KOPT-K1 (cell line): ENCODE results near the gene L3MBTL4.

ENCODE experiments used
- H3K27ac ChIP-seq: fragments of 200-600 bp; sonication (generic); 2 replicates; pipeline ENCODE4 v1.5.1; 2016; ENCODE audit warnings: antibody characterized with exemption, mild to moderate bottlenecking, low read depth, low read length; ENCODE audit not compliant: poor library complexity, severe bottlenecking
- H3K36me3 ChIP-seq: fragments of 200-600 bp; sonication (generic); 2 replicates; pipeline ENCODE4 v1.5.1; 2017; ENCODE audit warnings: antibody characterized with exemption, mild to moderate bottlenecking, low read length, moderate library complexity; ENCODE audit not compliant: insufficient read depth
- H3K9me3 ChIP-seq: fragments of 200-600 bp; sonication (generic); 2 replicates; pipeline ENCODE4 v1.5.1; 2017; ENCODE audit warnings: antibody characterized with exemption, low read length, mild to moderate bottlenecking; ENCODE audit not compliant: insufficient read depth, poor library complexity, severe bottlenecking

Gene L3MBTL4

DNA sequence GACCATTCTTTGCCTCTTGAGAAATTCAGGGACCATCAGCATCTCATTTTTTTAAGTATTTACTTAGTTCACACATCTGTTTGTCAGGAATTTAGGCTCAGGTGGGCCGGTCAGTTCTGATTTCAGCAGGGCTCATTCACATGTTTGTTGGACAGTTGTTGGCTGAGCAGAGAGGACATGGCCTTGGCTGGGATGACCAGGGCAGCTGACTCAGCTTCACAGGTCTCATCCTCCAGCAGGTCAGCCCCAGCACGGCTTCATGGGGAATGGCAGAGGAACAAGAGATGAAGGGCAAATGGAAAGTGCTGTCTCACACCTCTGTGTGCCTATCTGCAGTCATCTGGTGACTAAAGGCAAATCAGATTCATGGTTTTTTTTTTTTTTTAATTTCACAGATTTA, 383.3 kb downstream of the L3MBTL4 start:
- Histone ChIP-seq H3K27ac (no peak overlapping the region), H3K36me3 (no peaks in the 10 kb centered on the region), H3K9me3 (no peaks in the 10 kb centered on the region)

DNA sequence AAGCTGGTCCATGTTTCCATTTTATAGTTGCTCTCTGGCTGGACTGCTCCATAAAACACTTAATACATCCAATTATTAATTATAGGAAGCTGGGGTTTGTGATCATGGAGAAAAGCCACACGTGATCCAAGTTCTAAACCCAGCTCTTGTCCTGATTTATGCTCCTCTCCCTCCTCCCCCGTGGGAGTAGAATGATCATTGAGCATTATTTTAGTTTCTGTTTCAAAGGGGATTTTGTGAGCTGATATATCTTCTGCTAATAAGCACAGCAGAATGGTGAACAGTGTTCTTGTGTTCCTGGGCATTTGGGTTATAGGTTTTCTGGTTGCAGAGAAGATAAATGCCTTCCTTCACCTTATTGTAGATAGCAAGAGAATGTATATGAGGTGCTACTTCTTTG, 383.7 kb downstream of the L3MBTL4 start:
- no peaks in the 10 kb centered on the region for H3K36me3 ChIP-seq
- no peak overlapping the region for H3K27ac ChIP-seq
- no peaks in the 10 kb centered on the region for H3K9me3 ChIP-seq

DNA sequence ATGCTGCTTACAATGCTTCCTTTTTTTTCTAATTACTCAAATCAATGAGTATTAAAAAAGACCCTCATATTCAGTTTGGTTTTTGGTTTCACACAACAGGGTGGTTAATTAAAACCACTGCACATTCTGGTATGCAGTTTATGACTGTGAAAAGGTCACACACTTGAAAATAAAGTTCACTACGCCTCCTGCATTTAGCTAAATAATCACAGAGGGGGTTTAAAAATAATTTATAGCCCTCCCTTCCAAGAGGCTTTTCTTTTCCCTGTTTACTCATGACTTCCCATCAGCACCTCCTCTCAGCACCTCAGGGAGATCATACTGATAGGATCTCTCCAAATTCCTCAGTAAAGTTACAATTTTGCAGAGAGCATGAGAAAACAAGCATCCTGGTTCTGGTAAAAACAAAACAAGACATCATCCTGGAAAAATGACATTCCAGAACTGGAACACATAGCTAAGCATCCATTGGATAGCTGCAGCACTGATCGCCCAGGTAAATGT, 389.9 kb downstream of the L3MBTL4 start:
- H3K9me3 ChIP-seq, result no peaks in the 10 kb centered on the region
- H3K36me3 ChIP-seq, result no peaks in the 10 kb centered on the region
- H3K27ac ChIP-seq, result no peak overlapping the region

DNA sequence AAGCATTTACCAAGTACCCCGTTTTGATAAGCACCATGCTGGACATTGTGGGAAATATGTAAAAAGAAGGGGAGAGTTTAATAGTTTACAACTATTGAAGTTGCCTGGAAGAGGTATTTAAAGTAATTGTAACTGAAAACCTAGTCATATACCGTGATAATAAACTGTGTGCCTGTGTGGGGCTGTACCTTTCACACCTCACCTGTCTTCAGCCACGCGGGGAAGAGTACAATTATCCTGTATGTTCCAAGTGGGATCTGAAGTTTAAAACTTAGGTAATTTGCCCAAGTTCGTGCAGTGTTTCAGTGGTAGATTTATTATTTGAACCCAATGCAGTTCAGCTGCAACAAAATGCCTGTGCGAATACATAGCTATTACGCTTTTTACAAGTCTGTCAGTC, 391.2 kb downstream of the L3MBTL4 start:
- Histone ChIP-seq H3K27ac (no peak overlapping the region), H3K36me3 (no peaks in the 10 kb centered on the region), H3K9me3 (no peaks in the 10 kb centered on the region)

DNA sequence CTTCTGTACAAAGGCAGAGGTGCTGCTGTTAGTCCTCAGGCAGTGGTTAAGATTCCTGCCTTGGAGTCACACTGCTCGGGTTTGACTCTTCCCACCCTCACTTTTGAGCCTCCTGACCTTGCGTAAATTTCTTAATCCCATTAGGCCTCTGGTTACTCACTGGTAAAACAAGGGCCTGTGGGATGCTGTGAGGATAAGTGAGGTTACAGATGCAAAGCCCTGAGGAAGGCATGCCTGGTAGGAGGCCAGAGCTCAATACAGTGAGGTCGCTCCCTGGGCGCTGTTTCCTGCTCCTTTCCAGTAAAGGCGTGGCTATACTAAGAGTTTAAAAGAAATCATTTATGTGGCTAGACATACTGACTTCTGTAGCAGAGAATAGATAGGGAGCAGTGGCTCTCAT, 391.9 kb downstream of the L3MBTL4 start:
- Histone ChIP-seq H3K36me3 (no peaks in the 10 kb centered on the region), H3K27ac (no peak overlapping the region), H3K9me3 (no peaks in the 10 kb centered on the region)

DNA sequence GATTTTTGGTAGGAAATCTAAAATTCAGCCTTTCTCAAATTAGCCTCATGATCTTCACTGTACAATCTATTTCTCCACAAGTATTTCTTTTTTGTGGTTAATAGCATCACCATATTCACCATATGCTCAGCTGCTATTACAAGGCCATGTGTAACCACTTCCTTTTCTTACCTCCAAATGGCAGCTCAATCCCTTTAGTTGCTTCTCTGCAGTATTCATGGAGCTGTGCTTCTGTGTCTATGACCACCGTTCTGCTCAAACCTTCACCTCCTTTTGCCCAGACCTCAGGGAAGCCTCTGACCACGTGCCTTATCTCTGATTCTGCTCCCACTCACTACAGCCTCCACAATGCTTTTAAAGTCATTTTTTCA, 392.7 kb downstream of the L3MBTL4 start:
- Histone ChIP-seq H3K36me3 (no peaks in the 10 kb centered on the region), H3K27ac (no peak overlapping the region), H3K9me3 (no peaks in the 10 kb centered on the region)

DNA sequence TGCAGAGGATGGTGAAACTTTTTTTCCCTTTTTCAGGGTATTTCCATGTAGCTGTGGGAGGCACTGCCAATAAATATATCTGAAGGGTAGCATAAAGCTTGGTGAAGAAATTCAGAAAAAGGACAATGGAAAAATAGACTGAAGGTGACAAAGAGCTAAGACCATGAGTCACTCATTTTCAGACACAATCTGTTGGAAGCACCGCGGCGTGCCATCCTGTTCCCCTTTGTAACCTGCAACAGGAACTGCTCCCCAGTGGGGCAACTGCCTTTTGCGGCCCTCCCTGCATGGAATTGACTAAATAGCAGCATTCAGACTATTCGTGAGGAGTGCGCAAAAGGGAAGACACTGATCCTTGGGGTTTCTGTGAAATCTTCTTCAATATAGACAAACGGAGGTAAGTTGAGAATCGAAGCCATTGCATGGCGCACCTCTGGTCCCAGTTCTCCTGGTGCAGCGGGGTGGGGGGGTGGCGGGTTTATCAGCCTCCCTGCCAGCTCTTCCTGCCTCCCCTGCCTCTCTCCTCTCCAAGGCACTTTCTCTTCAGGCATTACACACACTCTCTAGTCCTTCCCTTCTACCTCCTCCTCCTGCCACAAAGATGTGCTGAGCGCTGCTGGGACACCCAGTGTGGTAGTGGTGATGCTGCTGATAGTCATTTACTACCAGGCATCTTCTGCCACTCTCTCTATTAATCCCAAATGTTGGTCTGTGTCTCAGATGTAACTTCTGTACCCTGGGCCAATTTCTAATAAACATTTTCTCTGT, 393.2 kb downstream of the L3MBTL4 start:
- no peak overlapping the region for H3K27ac ChIP-seq
- H3K36me3 ChIP-seq, result no peaks in the 10 kb centered on the region
- H3K9me3 ChIP-seq, result no peaks in the 10 kb centered on the region

DNA sequence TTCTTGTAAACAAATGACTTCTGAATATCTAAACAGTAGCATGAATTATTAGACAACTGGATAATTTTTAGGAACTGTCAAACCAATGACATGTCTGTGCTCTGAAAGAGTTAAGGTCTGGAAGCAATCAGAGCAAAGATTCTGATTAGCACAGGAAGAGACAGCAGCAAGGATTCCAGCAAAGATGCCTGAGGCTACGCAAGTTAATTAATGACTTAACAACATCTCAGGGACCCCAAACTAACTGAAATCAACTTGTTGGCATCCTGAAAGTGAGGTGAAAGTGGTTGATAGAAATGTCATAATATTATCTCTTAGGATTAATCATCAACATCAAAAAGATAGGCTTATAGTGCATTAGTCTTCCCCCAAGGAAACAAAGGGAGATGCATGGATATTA, 396.0 kb downstream of the L3MBTL4 start:
- H3K36me3 ChIP-seq, result no peaks in the 10 kb centered on the region
- no peaks in the 10 kb centered on the region for H3K9me3 ChIP-seq
- no peak overlapping the region for H3K27ac ChIP-seq

DNA sequence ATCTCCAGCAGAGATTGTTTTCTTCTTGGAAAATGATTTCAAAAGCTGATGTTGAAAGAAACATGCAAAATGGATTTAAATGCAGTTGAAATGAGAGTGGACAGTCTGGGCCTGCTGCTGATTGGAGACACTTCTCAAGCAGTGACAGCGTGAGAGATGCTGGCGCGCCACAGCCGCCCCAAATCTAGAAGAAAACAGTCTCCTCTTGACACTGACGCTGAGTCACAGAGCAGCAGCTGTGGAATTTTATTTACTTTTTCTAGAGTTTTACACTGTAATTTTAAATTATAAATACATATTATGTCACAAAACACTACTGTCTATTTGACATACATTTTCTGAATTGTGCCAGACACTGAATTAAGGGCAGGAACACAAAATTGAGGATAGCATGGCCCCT, 397.5 kb downstream of the L3MBTL4 start:
- H3K36me3 ChIP-seq, result no peaks in the 10 kb centered on the region
- H3K27ac ChIP-seq, result no peak overlapping the region
- H3K9me3 ChIP-seq, result no peaks in the 10 kb centered on the region

DNA sequence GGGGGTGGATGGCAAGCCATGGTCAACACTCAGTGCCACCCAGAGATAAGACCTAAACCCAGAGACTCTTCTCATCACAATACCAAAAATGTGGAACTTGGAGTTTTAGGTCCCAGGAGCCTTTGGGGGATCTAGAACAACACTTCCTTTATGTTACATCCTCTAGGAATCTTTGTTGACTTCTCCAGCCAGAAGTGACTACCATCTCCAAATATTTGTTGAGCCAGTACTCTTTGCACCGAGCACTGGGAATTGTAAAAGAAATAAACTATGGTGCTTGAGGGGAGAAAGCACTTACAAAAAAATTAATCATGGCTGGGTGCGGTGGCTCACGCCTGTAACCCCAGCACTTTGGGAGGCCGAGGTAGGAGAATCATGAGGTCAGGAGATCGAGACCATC, 399.3 kb downstream of the L3MBTL4 start:
- H3K36me3 ChIP-seq, result no peaks in the 10 kb centered on the region
- no peak overlapping the region for H3K27ac ChIP-seq
- H3K9me3 ChIP-seq, result no peaks in the 10 kb centered on the region

DNA sequence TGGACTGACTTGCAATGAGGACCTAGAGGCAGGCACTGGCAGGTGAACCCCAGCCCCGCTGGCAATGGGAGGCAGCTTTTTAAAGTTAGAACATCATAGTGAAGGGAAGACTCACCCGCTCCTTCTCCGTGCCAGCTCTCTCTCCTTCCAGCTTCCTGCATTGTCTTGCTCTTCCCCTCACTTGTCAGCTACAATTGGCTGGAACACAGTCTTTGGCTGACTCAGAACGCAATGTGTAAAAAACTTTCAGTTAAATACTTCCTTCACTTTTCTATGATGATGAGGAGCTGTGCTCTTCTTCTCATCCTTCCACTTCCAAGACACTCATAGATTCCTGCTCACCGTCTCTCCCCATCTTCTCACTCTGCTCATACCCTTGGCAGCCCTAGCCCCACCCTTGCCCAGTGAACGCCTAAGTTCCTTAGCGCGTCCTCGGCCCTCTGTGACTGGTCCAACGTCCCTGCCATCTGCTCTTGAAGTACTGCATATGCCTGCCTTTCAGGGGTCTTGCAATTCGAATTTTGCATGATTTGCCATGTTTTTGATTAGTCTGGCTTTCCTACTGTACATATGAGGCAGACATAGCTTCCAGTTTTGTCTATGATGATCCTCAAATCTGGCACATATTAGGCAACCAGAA, 401.4 kb downstream of the L3MBTL4 start:
- Histone ChIP-seq H3K27ac (no peak overlapping the region), H3K9me3 (no peaks in the 10 kb centered on the region), H3K36me3 (no peaks in the 10 kb centered on the region)

DNA sequence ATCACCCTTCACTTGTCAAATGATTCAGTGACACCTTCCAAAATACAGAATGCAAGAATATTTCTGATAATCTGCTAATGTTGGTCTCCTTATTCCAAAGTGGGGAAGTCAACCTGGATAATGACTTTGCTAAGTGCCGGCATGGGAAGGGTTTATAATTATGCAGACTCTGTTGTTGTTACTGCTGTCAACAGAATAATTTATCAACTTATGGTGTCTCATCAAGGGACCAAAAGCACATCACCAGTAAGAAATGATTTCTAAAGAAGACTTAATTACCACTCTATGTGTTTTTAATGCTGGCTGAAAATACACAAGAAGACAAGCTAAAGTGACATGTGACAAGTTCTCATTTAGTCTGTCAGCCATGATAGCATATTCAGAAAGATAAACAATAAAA, 403.8 kb downstream of the L3MBTL4 start:
- H3K36me3 ChIP-seq, result no peaks in the 10 kb centered on the region
- no peak overlapping the region for H3K27ac ChIP-seq
- H3K9me3 ChIP-seq, result no peaks in the 10 kb centered on the region

DNA sequence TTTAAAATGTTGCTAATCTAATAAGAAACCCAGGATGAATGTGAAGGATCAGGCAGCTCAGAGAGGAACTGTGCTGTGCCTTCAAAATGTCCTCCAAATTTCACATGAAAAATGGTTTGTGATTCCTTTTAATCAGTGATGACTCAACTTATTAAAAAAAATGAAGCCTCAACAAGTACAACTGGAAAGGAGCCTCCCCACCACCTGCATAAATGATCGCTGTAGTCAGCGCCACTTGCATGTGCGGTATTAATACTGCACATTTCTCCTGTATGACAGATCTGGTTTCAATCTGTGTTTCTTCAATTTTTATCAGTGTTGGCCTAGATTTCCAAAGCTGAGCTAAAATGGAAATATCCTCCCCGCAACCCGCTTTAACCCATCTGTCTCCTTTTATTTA, 404.4 kb downstream of the L3MBTL4 start:
- H3K9me3 ChIP-seq, result no peaks in the 10 kb centered on the region
- no peaks in the 10 kb centered on the region for H3K36me3 ChIP-seq
- no peak overlapping the region for H3K27ac ChIP-seq

DNA sequence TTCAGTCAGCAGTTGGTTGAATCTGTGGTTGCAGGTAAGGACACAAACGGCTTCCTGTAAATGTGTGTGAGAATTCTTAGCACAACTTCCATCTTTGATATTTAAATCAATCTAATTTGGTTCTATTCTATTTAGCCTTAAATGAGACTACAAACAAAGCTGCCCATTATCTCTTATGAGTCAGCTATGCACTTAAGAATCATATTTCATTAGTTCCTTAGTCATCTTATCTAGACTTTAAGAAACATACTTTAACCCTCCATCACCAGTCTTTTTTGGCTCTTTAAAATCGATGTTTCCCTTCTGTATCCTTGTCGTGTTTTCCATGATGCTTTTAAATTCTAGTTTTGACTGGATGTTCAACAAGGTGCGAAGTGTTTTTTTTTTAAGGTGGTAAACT, 405.0 kb downstream of the L3MBTL4 start:
- H3K9me3 ChIP-seq, result no peaks in the 10 kb centered on the region
- H3K27ac ChIP-seq, result no peak overlapping the region
- no peaks in the 10 kb centered on the region for H3K36me3 ChIP-seq

DNA sequence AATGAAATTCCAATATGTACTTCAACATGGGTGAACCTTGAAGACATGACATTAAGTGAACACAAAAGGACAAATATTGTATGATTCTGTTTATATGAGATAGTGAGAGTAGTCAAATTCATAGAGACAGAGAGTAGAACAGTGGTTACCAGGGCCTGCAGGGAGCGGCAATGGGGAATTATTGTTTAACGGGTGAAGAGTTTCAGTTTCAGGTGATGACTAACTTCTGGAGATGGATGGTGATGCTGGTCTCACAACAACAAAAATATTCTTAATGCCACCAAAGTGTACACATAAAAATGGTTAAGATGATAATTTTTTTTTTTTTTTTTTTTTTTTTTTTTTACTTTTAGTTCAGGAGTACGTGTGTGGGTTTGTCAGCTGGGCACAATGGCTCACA, 410.0 kb downstream of the L3MBTL4 start:
- H3K27ac ChIP-seq, result no peak overlapping the region
- H3K36me3 ChIP-seq, result no peaks in the 10 kb centered on the region
- no peaks in the 10 kb centered on the region for H3K9me3 ChIP-seq

DNA sequence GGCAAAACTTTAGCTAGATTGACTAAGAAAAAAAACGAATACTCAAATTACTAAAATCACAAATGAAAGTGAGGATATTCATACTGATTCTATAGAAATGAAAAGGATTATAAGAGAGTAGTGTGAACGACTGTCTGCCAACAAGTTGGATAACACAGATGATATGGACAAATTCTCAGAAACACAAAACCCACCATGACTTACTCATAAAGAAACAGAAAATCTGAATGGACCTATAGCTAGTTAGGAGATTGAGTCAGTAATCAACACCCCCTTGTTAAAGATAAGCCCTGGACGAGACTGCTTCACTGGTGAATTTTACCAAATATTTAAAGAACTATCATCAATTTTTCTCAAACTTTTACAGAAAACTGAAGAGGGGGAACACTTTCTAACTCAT, 410.6 kb downstream of the L3MBTL4 start:
- Histone ChIP-seq H3K36me3 (no peaks in the 10 kb centered on the region), H3K9me3 (no peaks in the 10 kb centered on the region), H3K27ac (no peak overlapping the region)
